Muscle layer of duodenum (tissue), 2 donors: Measurements from ENCODE around the gene CD300LG.
"Not testable (repeated sequence)": the region's sequence is repeated elsewhere in the genome, so short reads cannot be mapped to it uniquely, and the experiment has no call there.

Experiments
- H3K27ac ChIP-seq: one replicate; pipeline ENCODE4 v1.7.0; 2013; ENCODE audit warnings: mild to moderate bottlenecking, low read length
- H3K27me3 ChIP-seq: one replicate; pipeline ENCODE4 v1.7.0; 2013; ENCODE audit warnings: low read depth, mild to moderate bottlenecking, control low read depth, low read length
- H3K36me3 ChIP-seq, 2 donors: one replicate each; pipeline ENCODE4 v1.7.0; 2013; ENCODE audit warnings: low read length in 2 of 2, control low read depth in 1 of 2, mild to moderate bottlenecking in 1 of 2; ENCODE audit not compliant: insufficient read depth in 2 of 2, control insufficient read depth in 1 of 2
- H3K4me1 ChIP-seq, 2 donors: one replicate each; pipeline ENCODE4 v1.7.0; 2013; ENCODE audit warnings: low read length in 2 of 2, mild to moderate bottlenecking in 2 of 2, control low read depth in 1 of 2, moderate library complexity in 1 of 2; ENCODE audit not compliant: insufficient read depth in 2 of 2, control insufficient read depth in 1 of 2
- H3K4me3 ChIP-seq, 2 donors: one replicate each; pipeline ENCODE4 v1.7.0; 2013; ENCODE audit warnings: low read length in 2 of 2, low read depth in 1 of 2, mild to moderate bottlenecking in 1 of 2
- H3K9me3 ChIP-seq, 2 donors: one replicate each; pipeline ENCODE4 v1.7.0; 2013; ENCODE audit warnings: low read length in 2 of 2, control low read depth in 1 of 2, mild to moderate bottlenecking in 1 of 2; ENCODE audit not compliant: control insufficient read depth in 1 of 2
- donor health status: healthy.

CD300LG gene

DNA sequence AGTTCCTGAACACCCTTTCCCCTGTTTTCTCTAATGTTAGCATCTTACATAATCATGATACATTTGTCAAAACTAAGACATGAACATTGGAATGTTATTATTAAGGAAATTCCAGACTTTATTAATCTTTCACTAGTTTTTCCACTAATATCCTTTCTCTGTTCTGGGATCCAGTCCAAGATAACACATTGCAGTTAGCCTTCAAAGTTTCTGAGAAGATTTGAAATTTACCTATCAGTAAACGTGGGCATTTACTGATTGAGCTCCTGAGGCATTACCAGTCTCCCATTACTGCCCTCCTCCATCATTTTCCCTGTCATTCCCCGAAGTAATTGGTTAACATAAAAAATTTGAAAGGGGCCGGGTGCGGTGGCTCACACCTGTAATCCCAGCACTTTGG lies 5.7 kb upstream of the CD300LG start:
- no peaks in the 10 kb centered on the region for H3K27me3 ChIP-seq
- no peak overlapping the region for H3K27ac ChIP-seq
- H3K36me3 ChIP-seq, result no peaks in the 10 kb centered on the region
- H3K4me3 ChIP-seq, result no peak overlapping the region
- no peaks in the 10 kb centered on the region for H3K9me3 ChIP-seq
- peaks cover 0 to 12% of the 10 kb centered on the region in 2 donors for H3K4me1 ChIP-seq

DNA sequence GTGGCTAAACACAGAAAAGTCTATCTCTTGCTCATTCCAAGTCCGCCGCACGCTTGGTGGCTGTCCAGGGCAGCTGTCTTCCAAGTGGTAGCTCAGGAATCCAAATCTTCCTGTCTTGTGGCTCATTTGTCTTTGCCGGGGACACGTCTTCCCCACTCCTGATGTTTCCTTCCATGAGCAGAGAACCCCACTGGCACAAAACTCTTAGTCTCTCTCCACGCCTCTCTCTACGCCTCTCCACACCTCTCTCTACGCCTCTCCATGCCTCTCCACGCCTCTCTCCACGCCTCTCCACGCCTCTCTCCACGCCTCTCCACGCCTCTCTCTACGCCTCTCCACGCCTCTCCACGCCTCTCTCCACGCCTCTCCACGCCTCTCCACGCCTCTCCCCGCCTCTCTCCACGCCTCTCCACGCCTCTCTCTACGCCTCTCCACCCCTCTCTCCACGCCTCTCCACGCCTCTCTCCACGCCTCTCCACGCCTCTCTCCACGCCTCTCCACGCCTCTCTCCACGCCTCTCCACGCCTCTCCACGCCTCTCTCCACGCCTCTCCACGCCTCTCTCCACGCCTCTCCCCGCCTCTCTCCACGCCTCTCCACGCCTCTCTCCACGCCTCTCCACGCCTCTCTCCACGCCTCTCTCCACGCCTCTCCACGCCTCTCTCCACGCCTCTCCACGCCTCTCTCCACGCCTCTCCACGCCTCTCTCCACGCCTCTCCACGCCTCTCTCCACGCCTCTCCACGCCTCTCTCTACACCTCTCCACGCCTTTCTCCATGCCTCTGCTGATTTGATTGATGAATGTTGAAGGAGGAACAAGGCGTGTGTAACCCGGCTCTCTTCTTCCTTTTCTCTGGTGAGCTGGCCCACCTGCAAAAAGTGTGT lies 4.6 kb upstream of the CD300LG start:
- H3K4me1 ChIP-seq, result peaks cover 0 to 18% of the 10 kb centered on the region in 2 donors
- H3K27ac ChIP-seq, H3K4me3 ChIP-seq: not testable (repeated sequence)

GRCh38 chr17:43842975-43843325 lies 4.0 kb upstream of the CD300LG start:
- Histone ChIP-seq H3K36me3 (no peaks in the 10 kb centered on the region), H3K4me1 (peaks cover 0 to 18% of the 10 kb centered on the region in 2 donors), H3K27me3 (no peaks in the 10 kb centered on the region), H3K4me3 (no peak overlapping the region), H3K27ac (no peak overlapping the region), H3K9me3 (no peaks in the 10 kb centered on the region)

More for the DNA sequence above, 4.6 kb upstream of the CD300LG start:
- H3K36me3 ChIP-seq, H3K9me3 ChIP-seq, H3K27me3 ChIP-seq: not testable (repeated sequence)

- Histone ChIP-seq H3K4me3 (no peak overlapping the region), H3K36me3 (no peaks in the 10 kb centered on the region), H3K4me1 (peaks cover 0 to 18% of the 10 kb centered on the region in 2 donors), H3K27ac (no peak overlapping the region), H3K9me3 (no peaks in the 10 kb centered on the region), H3K27me3 (no peaks in the 10 kb centered on the region)
Observed at GRCh38 chr17:43844241-43844640, 2.7 kb upstream of the CD300LG start.

- no peaks in the 10 kb centered on the region for H3K27me3 ChIP-seq
- no peaks in the 10 kb centered on the region for H3K36me3 ChIP-seq
- peaks cover 0 to 12% of the 10 kb centered on the region in 2 donors for H3K4me1 ChIP-seq
- no peak overlapping the region for H3K27ac ChIP-seq
- H3K9me3 ChIP-seq, result no peaks in the 10 kb centered on the region
- H3K4me3 ChIP-seq, result no peak overlapping the region
Observed at GRCh38 chr17:43845766-43846165, 1.2 kb upstream of the CD300LG start.

- Histone ChIP-seq H3K4me1 (peaks cover 0 to 11% of the 10 kb centered on the region in 2 donors), H3K9me3 (no peaks in the 10 kb centered on the region), H3K36me3 (no peaks in the 10 kb centered on the region), H3K27me3 (no peaks in the 10 kb centered on the region), H3K4me3 (no peak overlapping the region), H3K27ac (no peak overlapping the region)
Observed at GRCh38 chr17:43846221-43846712, 709 bp upstream of the CD300LG start.

DNA sequence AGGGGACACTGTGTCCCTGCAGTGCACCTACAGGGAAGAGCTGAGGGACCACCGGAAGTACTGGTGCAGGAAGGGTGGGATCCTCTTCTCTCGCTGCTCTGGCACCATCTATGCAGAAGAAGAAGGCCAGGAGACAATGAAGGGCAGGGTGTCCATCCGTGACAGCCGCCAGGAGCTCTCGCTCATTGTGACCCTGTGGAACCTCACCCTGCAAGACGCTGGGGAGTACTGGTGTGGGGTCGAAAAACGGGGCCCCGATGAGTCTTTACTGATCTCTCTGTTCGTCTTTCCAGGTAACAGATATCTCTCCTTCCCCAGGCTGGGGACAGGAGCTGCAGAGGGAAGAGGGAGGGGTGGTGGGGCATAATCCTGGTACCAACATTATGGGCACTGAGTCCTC lies 1.6 kb downstream of the CD300LG start:
- peaks cover 0 to 11% of the 10 kb centered on the region in 2 donors for H3K4me1 ChIP-seq
- H3K27ac ChIP-seq, result no peak overlapping the region
- H3K36me3 ChIP-seq, result no peaks in the 10 kb centered on the region
- H3K4me3 ChIP-seq, result no peak overlapping the region
- H3K27me3 ChIP-seq, result no peaks in the 10 kb centered on the region
- no peaks in the 10 kb centered on the region for H3K9me3 ChIP-seq

GRCh38 chr17:43849116-43849515 lies 2.1 kb downstream of the CD300LG start:
- Histone ChIP-seq H3K9me3 (no peaks in the 10 kb centered on the region), H3K27me3 (no peaks in the 10 kb centered on the region), H3K36me3 (no peaks in the 10 kb centered on the region), H3K27ac (no peak overlapping the region), H3K4me1 (peaks cover 0 to 11% of the 10 kb centered on the region in 2 donors), H3K4me3 (no peak overlapping the region)

GRCh38 chr17:43852571-43852970 lies 5.6 kb downstream of the CD300LG start:
- H3K4me1 ChIP-seq, result no peaks in the 10 kb centered on the region
- H3K36me3 ChIP-seq, result no peaks in the 10 kb centered on the region
- H3K9me3 ChIP-seq, result no peaks in the 10 kb centered on the region
- no peak overlapping the region for H3K27ac ChIP-seq
- H3K4me3 ChIP-seq, result no peak overlapping the region
- H3K27me3 ChIP-seq, result no peaks in the 10 kb centered on the region

GRCh38 chr17:43853546-43853945 lies 6.6 kb downstream of the CD300LG start:
- Histone ChIP-seq H3K27me3 (no peaks in the 10 kb centered on the region), H3K9me3 (no peaks in the 10 kb centered on the region), H3K4me3 (no peak overlapping the region), H3K27ac (no peak overlapping the region), H3K4me1 (no peaks in the 10 kb centered on the region), H3K36me3 (no peaks in the 10 kb centered on the region)

DNA sequence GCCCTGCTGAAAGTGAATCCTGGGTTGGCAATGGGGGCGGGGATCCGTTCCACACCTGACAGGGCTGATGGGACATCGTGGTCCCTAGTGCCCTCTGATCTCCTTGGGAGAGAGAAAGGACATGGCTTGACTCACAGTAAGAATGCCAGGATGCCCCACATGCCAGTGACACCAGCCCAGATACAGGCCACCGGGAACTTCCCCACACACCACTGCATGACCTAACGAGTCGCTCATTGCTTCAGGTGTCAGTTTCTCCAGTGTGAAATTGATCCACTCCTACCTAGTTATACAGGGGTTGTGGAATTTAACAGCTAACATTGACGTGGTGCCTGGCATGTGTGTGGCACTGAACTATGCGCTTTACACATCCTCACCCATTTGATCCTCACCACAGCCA lies 7.5 kb downstream of the CD300LG start:
- no peaks in the 10 kb centered on the region for H3K36me3 ChIP-seq
- H3K9me3 ChIP-seq, result no peaks in the 10 kb centered on the region
- H3K27me3 ChIP-seq, result no peaks in the 10 kb centered on the region
- H3K27ac ChIP-seq, result no peak overlapping the region
- no peak overlapping the region for H3K4me3 ChIP-seq
- H3K4me1 ChIP-seq, result no peaks in the 10 kb centered on the region

GRCh38 chr17:43855061-43855460 lies 8.1 kb downstream of the CD300LG start:
- no peaks in the 10 kb centered on the region for H3K27me3 ChIP-seq

More at GRCh38 chr17:43855061-43855460, 8.1 kb downstream of the CD300LG start:
- H3K27ac ChIP-seq, result no peak overlapping the region
- H3K9me3 ChIP-seq, result no peaks in the 10 kb centered on the region
- H3K4me3 ChIP-seq, result no peak overlapping the region
- no peaks in the 10 kb centered on the region for H3K4me1 ChIP-seq
- no peaks in the 10 kb centered on the region for H3K36me3 ChIP-seq
